ENCODE measurements around the gene ESYT1. TPM values are rescaled to one million over a fixed set of nuclear protein-coding genes. Genes with fewer than 3 reads are reported as not detected.

Gene ESYT1
- total RNA-seq, 1 experiment from 2014 or later: 91.1 TPM

DNA sequence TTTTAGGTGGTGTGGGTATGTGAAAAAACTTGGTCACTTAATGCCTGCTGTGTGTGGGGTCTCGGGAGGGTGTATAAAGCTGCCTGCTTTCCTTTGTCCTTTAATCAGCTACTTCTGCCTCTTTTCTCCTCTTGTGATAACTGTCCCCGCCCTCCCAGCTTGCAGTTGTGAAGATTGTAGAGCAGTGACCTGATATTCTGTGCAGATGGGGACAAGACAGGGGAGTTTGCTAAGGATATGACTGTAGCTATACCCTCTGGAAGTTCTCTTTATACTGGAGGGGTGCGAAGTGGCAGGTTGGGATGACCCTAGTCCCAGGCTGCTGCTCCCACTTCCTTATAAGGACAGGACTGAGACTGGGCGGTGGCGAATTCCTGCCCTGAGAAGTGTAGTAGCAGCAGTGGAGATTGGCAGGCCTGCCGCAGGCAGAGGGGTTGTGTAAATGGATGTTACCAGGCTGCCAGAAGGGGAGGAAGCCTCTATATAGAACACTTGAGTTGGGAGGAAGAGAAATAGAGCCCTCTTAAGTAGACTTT, 30.9 kb downstream of the ESYT1 start:
- no peak for TF ChIP-seq CTCF (IDR thresholded peaks at IDR 0.05; ENCODE audit: unreplicated experiment)
- BruUV-seq (replicated peaks): no TSS peak
- intact Hi-C loops (cut with micrococcal nuclease; ENCODE audit: unreplicated experiment): loop anchor here (2.0 to 5.0 kb wide), 2 partner anchors 32 to 42 kb away; partner anchors contain the start of genes RPL41 and ZC3H10
- Mint-ChIP-seq H3K4me3 (ENCODE audit: low read depth, unreplicated experiment) (peak overlapping the region; percentile 98), H3K27ac (ENCODE audit: unreplicated experiment) (peak overlapping the region; percentile 100), H3K9me3 (ENCODE audit: low read depth, unreplicated experiment) (no peaks in the 10 kb centered on the region), H3K27me3 (ENCODE audit: unreplicated experiment) (no peaks in the 10 kb centered on the region), H3K36me3 (ENCODE audit: insufficient read depth, unreplicated experiment) (peaks cover 80% of the 10 kb centered on the region), H3K4me1 (ENCODE audit: low read depth, unreplicated experiment) (peaks cover 32% of the 10 kb centered on the region)
- CTCF ChIA-PET: interaction anchor here (0.6 to 1.6 kb wide), 6 partner anchors 9 to 41 kb away, joined by 3 to 11 read pairs (median 4); partner anchors contain the start of genes ESYT1, SMARCC2 and ZC3H10
- peak; percentile 67 for DNase-seq

- no peak for TF ChIP-seq CTCF (IDR thresholded peaks at IDR 0.05; ENCODE audit: unreplicated experiment)
- Mint-ChIP-seq H3K4me3 (ENCODE audit: low read depth, unreplicated experiment) (peak overlapping the region; percentile 98), H3K9me3 (ENCODE audit: low read depth, unreplicated experiment) (no peaks in the 10 kb centered on the region), H3K4me1 (ENCODE audit: low read depth, unreplicated experiment) (peaks cover 32% of the 10 kb centered on the region), H3K36me3 (ENCODE audit: insufficient read depth, unreplicated experiment) (peaks cover 86% of the 10 kb centered on the region), H3K27ac (ENCODE audit: unreplicated experiment) (peak overlapping the region; percentile 100), H3K27me3 (ENCODE audit: unreplicated experiment) (no peaks in the 10 kb centered on the region)
- no peak for DNase-seq
- intact Hi-C loops (cut with micrococcal nuclease; ENCODE audit: unreplicated experiment): loop anchor here (2.0 to 5.0 kb wide), 2 partner anchors 33 to 42 kb away; partner anchors contain the start of genes RPL41 and ZC3H10
- CTCF ChIA-PET: interaction anchor here (0.6 to 1.5 kb wide), 2 partner anchors 30 to 42 kb away, joined by 3 to 11 read pairs; partner anchors contain the start of genes SMARCC2 and ZC3H10
- BruUV-seq (replicated peaks): TSS peak; percentile 62
Measured at GRCh38 chr12:56159482-56160192, 31.6 kb downstream of the ESYT1 start.

- CTCF ChIA-PET: no interaction called here
- no peak for DNase-seq
- Mint-ChIP-seq H3K27me3 (ENCODE audit: unreplicated experiment) (no peaks in the 10 kb centered on the region), H3K36me3 (ENCODE audit: insufficient read depth, unreplicated experiment) (peaks cover 92% of the 10 kb centered on the region), H3K9me3 (ENCODE audit: low read depth, unreplicated experiment) (no peaks in the 10 kb centered on the region), H3K27ac (ENCODE audit: unreplicated experiment) (peak overlapping the region; percentile 100), H3K4me1 (ENCODE audit: low read depth, unreplicated experiment) (peaks cover 32% of the 10 kb centered on the region), H3K4me3 (ENCODE audit: low read depth, unreplicated experiment) (peak overlapping the region; percentile 98)
- intact Hi-C loops (cut with micrococcal nuclease; ENCODE audit: unreplicated experiment): no loop called here
- no TSS peak for BruUV-seq (replicated peaks)
- TF ChIP-seq CTCF (IDR thresholded peaks at IDR 0.05; ENCODE audit: unreplicated experiment): no peak
Measured at GRCh38 chr12:56160193-56160763, 32.2 kb downstream of the ESYT1 start.

DNA sequence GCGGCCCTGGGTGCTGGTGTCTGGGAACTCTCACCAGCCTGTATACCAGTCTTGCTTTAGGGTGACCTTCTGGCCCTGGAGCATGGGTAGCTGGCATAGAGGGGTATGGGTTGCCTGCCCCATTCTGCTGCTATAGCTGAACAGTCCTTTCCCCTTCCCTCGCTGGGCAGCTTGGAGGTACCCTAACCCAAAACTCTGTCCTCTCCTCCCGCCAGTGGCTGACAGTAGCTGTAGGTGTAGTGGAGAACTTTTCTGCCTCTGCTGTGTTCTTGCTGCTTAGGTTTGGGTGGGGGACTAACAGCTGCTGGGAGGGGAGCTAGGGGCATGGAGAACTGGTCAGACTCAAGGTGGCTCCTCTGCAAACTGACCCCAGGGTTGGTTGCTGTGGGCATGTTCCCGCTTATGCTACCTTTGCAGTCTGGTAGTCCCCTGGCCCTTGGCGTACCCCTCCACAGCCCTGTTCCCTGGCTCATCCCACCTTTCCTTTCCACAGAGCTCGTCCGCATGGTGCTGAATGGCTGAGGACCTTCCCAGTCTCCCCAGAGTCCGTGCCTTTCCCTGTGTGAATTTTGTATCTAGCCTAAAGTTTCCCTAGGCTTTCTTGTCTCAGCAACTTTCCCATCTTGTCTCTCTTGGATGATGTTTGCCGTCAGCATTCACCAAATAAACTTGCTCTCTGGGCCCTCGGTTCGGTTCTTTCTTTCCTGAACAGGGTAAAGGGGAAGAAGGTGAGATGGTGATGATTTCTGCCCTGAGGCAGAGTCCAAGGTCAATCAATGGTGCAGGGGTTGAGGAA, 33.0 kb downstream of the ESYT1 start:
- no peak for DNase-seq
- Mint-ChIP-seq H3K36me3 (ENCODE audit: insufficient read depth, unreplicated experiment) (peaks cover 93% of the 10 kb centered on the region), H3K9me3 (ENCODE audit: low read depth, unreplicated experiment) (no peaks in the 10 kb centered on the region), H3K27ac (ENCODE audit: unreplicated experiment) (peak overlapping the region; percentile 100), H3K4me3 (ENCODE audit: low read depth, unreplicated experiment) (peak overlapping the region; percentile 98), H3K27me3 (ENCODE audit: unreplicated experiment) (no peaks in the 10 kb centered on the region), H3K4me1 (ENCODE audit: low read depth, unreplicated experiment) (peaks cover 32% of the 10 kb centered on the region)
- no peak for TF ChIP-seq CTCF (IDR thresholded peaks at IDR 0.05; ENCODE audit: unreplicated experiment)
- intact Hi-C loops (cut with micrococcal nuclease; ENCODE audit: unreplicated experiment): no loop called here
- CTCF ChIA-PET: no interaction called here
- BruUV-seq (replicated peaks): no TSS peak

Data from Calu3 (cell line).